G401.6 (cell line): Measurements from ENCODE around the gene TNK1.

Source experiments
- FAIRE-seq: peaks from 2 replicates; lab custom pipeline; 2012; peaks lifted over from hg19 to GRCh38; lab: Jason Lieb, UNC

The TNK1 gene

DNA sequence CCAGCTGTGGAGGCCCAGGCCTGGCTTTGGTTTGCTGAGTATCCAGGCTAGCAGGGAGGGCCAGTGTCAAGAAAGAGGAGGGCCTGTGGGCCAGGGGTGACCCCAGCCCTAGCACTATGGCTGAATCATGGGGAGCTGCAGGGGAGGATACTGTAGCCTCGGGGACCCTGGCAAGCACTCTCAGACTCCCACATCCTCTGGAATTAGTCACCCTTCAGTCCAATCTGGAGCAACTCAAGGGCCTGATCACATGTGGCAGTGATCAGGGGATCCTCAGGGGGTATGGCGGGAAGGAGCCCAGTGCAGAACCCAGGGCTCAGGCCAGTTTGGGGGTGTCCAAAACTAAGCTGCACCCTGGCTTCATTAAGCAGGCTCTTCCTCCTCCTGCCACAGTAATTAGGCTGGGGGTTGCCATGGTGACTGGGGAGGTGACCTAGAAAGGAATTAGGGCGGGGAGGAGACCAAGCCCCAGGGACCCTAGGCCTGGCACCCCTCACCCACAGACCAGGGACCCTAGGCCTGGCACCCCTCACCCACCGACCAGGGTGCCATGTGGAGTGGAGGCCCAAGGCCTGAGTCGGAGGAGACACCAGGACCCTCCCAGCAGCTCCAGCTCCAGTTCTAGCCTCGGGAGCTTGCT, 32.6 kb downstream of the TNK1 start:
- FAIRE-seq = no peak

DNA sequence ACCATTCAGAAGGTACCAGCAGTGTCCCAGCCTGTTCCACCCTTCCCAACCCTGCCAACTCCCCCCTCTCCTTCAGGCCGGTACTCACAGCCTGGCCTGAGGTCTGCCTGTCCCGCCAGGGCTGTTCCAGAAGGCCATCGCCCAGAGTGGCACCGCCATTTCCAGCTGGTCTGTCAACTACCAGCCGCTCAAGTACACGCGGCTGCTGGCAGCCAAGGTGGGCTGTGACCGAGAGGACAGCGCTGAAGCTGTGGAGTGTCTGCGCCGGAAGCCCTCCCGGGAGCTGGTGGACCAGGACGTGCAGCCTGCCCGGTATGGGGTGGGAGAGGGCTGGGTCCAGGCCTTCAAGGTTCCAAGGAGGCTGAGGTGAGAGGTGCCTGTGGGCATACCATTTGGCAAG, 33.9 kb downstream of the TNK1 start:
- no peak for FAIRE-seq

DNA sequence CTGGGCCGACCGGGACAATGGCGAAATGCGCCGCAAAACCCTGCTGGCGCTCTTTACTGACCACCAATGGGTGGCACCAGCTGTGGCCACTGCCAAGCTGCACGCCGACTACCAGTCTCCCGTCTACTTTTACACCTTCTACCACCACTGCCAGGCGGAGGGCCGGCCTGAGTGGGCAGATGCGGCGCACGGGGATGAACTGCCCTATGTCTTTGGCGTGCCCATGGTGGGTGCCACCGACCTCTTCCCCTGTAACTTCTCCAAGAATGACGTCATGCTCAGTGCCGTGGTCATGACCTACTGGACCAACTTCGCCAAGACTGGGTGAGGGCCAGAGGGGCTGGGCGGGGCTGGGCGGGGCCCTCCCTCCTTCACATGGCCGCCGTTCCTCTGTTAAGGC, 34.9 kb downstream of the TNK1 start:
- no peak for FAIRE-seq

- no peak for FAIRE-seq
These were observed 35.4 kb downstream of the TNK1 start for GRCh38 chr17:7416323-7416722.

DNA sequence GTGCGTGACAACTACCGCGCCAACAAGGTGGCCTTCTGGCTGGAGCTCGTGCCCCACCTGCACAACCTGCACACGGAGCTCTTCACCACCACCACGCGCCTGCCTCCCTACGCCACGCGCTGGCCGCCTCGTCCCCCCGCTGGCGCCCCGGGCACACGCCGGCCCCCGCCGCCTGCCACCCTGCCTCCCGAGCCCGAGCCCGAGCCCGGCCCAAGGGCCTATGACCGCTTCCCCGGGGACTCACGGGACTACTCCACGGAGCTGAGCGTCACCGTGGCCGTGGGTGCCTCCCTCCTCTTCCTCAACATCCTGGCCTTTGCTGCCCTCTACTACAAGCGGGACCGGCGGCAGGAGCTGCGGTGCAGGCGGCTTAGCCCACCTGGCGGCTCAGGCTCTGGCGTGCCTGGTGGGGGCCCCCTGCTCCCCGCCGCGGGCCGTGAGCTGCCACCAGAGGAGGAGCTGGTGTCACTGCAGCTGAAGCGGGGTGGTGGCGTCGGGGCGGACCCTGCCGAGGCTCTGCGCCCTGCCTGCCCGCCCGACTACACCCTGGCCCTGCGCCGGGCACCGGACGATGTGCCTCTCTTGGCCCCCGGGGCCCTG, 36.3 kb downstream of the TNK1 start:
- FAIRE-seq = no peak

- no peak for FAIRE-seq
These were observed 37.7 kb downstream of the TNK1 start for GRCh38 chr17:7418472-7419152.

DNA sequence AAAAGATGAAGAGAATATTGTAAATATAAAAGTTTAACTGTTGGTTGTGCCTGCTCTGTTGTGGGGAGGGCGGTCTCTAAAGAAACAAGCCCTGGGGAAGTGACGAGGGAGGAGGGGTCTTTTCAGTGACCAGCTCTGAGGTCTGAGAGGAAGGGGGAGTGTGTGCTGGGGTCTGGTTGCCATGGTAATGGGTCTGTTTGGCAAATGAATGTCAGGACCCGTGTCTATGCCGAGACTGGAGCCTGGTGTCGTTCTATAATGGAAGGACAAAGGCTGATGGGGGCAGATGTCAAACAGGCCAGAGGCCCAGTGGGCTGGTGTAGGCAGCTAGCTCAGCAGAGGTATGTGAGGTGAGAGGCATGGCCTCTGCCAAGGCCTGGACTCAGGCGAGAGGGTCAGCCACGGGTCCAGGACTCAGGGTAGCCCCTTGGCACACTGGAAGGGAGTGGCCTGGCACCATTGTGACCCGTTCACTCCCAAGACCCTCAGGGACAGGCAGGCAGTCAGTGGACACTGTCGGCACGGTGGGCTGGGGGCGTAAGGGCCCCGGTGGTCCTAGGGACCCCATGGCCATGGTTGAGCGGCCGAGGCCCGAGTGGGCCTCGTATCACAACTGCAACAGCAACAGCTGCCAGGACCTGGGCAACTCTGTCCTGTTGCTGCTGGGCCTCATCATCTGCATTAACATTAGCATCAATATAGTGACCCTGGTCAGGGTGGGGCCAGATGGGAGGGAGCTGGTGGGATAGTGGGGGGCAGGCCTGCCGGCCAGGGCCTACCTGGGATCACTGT, 39.1 kb downstream of the TNK1 start, which contains the start of gene SPEM1:
Gene SPEM1 (plus strand): TSS at position 506 of the 792 bp plus-strand sequence. CDS start 61 bp downstream, at position 567.
- FAIRE-seq = no peak

DNA sequence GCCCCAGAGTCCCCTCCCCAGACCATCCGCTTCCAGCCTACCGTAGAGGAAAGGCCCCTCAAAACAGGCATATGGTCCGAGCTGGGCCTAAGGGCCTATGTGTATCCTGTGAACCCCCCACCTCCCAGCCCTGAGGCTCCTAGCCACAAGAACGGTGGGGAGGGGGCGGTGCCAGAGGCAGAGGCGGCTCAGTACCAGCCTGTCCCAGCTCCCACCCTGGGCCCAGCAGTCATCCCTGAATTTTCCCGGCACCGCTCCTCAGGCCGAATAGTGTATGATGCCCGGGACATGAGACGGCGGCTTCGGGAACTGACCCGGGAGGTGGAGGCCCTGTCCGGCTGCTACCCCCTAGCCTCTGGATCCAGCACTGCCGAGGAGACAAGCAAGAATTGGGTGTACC, 40.3 kb downstream of the TNK1 start:
- no peak for FAIRE-seq

DNA sequence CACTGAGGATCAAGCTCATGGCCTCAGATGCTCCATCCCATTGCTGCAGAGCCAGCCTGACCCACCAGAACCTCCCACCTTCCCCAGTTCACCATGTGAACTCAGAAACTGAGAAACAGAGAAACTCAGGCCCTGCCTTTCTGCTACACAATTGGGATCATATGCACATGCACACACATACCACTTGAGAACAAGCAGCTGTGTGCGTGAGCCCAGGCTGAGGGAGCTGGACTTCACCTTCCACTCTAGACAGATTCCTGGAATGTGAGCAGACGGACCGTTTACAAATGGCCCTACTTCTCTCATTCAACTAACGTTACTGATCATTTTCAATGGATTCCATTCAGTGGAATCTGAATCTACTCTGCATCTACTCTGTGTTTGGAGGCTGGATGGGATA, 42.8 kb downstream of the TNK1 start:
- no peak for FAIRE-seq

GRCh38 chr17:7425316-7425715, 44.4 kb downstream of the TNK1 start, which contains the start of gene SPEM2:
TSS of gene SPEM2 (plus strand) at chr17:7425616. CDS start at chr17:7425689, 73 bp downstream.
- no peak for FAIRE-seq

- no peak for FAIRE-seq
These were observed 44.9 kb downstream of the TNK1 start for GRCh38 chr17:7425756-7426155.

- no peak for FAIRE-seq
These were observed 45.4 kb downstream of the TNK1 start for GRCh38 chr17:7426203-7426863.

DNA sequence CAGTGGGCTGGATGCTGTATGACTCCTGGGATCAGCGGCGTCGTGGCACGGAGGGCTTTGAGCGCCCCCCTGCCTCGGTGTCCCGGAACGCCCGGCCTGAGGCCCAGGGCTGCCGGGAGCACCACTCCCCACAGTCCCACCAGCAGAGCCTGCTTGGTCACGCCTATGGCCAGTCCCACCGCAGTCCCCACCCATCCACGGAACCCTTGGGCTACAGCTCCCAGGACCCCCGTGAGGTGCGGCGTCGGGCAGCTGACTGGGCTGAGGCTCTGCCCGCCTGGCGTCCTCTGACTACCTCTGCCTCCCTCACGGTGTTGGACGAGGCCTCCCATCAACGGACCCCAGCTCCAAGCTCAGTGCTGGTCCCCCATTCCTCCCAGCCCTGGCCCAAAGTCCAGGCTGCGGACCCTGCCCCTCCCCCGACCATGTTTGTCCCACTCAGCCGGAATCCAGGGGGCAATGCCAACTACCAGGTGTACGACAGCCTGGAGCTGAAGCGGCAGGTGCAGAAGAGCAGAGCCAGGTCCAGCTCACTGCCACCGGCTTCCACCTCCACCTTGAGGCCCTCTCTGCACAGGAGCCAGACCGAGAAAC, 46.1 kb downstream of the TNK1 start:
- FAIRE-seq = no peak

DNA sequence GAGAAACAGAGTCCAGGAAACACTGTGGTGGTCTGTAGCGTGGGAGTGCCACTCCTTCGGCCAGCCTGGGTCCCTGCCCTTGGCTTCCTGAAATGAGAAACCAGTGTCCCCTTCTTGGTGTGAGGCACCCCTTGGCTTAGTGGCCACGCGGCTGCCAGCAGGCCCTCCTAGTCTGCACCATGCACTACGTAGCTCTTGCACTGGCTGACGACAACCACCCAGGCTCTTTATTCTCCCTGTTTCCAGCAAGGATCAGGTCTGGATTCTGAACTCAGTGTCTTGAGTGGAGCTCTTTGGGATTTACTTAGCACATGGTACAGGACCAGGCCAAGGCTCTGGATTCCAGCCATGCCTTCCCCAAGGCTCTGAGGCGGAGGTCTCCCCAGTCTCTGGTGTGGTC, 46.7 kb downstream of the TNK1 start:
- no peak for FAIRE-seq

- FAIRE-seq = no peak
These were observed 47.7 kb downstream of the TNK1 start, which contains the start of gene SPEM3 for GRCh38 chr17:7428557-7428956. TSS of gene SPEM3 (plus strand) at chr17:7428857. CDS start at chr17:7428903, 46 bp downstream.

GRCh38 chr17:7429722-7430121, 48.8 kb downstream of the TNK1 start:
- FAIRE-seq = no peak

- no peak for FAIRE-seq
These were observed 50.3 kb downstream of the TNK1 start for GRCh38 chr17:7431231-7431630.

DNA sequence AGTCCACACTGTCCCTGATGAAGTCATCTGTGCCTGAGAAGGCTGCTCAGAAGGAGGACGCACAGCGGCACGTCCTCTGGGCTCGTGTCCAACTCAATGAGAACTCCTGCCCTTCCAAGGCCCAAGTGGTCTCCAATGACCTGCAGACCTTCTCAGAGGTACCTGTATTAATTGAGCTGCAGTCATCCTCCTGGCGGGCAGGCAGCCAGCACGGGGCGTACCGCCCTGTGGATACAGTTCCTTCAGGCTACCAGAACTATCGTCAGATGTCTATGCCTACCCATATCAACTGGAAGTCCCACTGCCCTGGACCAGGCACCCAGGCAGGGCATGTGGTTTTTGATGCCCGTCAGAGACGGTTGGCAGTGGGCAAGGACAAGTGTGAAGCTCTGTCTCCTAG, 51.4 kb downstream of the TNK1 start:
- FAIRE-seq = no peak

DNA sequence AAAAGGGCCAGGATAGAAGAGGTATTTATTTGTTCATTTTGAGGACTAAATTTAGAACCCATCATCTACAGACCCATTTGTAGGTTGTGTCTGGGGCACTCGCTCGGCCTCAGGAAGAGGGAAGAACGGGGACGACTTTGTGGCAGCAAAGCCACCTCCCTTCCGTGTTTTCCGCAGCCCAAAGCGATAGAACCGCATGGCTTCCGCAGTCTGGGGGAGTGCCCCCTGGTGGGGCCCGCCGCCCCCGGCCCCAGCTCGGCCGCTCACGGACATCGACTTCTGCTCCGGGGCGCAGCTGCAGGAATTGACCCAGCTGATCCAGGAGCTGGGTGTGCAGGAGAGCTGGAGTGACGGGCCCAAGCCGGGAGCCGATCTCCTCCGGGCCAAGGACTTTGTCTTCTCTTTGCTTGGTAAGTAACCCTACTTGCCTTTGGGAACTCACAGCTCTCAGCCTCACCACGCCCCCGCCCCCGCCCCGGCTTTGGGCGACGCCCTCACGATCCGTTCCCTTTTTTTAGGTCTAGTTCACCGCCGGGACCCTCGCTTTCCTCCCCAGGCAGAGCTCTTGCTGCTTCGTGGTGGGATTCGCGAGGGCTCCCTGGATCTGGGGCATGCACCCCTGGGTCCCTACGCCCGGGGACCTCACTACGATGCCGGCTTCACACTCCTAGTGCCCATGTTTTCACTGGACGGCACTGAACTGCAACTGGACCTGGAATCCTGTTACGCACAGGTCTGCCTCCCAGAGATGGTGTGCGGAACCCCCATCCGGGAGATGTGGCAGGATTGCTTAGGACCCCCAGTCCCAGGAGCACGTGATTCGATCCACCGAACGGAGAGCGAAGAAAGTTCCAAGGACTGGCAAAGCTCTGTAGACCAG, 55.0 kb downstream of the TNK1 start:
- no peak for FAIRE-seq

DNA sequence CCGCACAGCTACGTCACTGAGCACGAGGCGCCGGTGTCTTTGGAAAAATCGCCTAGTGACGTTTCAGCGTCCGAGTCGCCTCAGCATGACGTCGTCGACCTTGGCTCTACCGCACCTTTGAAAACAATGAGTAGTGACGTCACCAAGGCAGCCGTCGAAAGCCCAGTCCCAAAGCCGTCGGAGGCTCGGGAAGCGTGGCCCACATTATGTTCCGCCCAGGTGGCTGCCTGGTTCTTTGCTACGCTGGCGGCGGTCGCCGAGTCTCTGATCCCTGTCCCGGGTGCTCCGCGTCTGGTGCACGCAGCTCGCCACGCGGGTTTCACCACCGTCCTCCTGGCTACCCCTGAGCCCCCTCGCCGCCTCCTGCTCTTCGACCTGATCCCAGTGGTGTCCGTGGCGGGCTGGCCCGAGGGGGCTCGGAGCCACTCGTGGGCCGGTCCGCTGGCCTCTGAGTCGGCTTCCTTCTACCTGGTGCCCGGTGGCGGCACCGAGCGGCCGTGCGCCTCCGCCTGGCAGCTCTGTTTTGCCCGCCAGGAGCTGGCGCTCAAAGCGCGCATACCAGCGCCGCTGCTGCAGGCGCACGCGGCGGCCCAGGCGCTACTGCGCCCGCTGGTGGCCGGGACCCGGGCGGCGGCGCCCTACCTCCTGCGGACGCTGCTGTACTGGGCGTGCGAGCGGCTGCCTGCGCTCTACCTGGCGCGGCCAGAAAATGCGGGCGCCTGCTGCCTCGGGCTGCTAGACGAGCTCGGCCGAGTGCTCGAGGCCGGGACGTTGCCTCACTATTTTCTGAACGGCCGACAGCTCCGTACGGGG, 55.9 kb downstream of the TNK1 start:
- FAIRE-seq = no peak
